IMR-90 (cell line): ENCODE results near the gene ILF3. TPM values are rescaled to one million over a fixed set of nuclear protein-coding genes. Genes with fewer than 3 reads are reported as not detected.

ENCODE experiments used
- ATAC-seq: fragments of 200-7000 bp; cut with Tn5 transposase; 2 replicates; pipeline ENCODE4 v1.9.1; 2020; ENCODE audit warnings: low read depth, mild to moderate bottlenecking, moderate library complexity
- BruUV-seq: library from RNA; stranded (reverse); fragments of 400-500 nt; replicated peaks from 2 replicates; lab custom pipeline; 2021; lab: Mats Ljungman, UMichigan
- CTCF ChIA-PET: fragments of 300-600 bp; formaldehyde crosslinking; extraction: SDS; loops from one replicate; lab custom pipeline; 2021; ENCODE audit warnings: antibody characterized with exemption; lab: Yijun Ruan, JAX
- POLR2A ChIA-PET: fragments of 300-600 bp; sonication (Branson Sonifier 250); formaldehyde crosslinking; loops from one replicate; lab custom pipeline; 2022; ENCODE audit warnings: antibody characterized with exemption; ENCODE audit not compliant: unreplicated experiment; lab: Charles Lee
- DNase-seq: peaks from one replicate; pipeline ENCODE4 v3.0.0; 2013
- H2AFZ ChIP-seq: replicated peaks from 2 replicates; pipeline ENCODE3; 2013; ENCODE audit warnings: low read length, mild to moderate bottlenecking; ENCODE audit not compliant: poor library complexity
- H2AK5ac ChIP-seq: 2 replicates; pipeline ENCODE4 v1.6.1; 2013; ENCODE audit warnings: low read depth, low read length, inconsistent platforms
- H2AK9ac ChIP-seq: replicated peaks from 2 replicates; pipeline ENCODE3; 2013; ENCODE audit warnings: mild to moderate bottlenecking, low read depth, low read length, moderate library complexity; ENCODE audit not compliant: poor library complexity
- H2BK120ac ChIP-seq: 2 replicates; pipeline ENCODE4 v1.6.1; 2013; ENCODE audit warnings: low read depth, low read length, inconsistent platforms
- H2BK15ac ChIP-seq: 3 replicates; pipeline ENCODE4 v1.6.1; 2013; ENCODE audit warnings: low read depth, low read length, inconsistent platforms
- H2BK20ac ChIP-seq: 2 replicates; pipeline ENCODE4 v1.6.1; 2013; ENCODE audit warnings: low read depth, mild to moderate bottlenecking, inconsistent platforms, low read length, moderate library complexity
- H2BK5ac ChIP-seq: 2 replicates; pipeline ENCODE4 v1.6.1; 2013; ENCODE audit warnings: mild to moderate bottlenecking, low read depth, low read length, inconsistent platforms; ENCODE audit not compliant: poor library complexity, severe bottlenecking
- H3K14ac ChIP-seq: replicated peaks from 2 replicates; pipeline ENCODE4 v1.6.1; 2013; ENCODE audit warnings: low read depth, low read length, inconsistent platforms
- H3K18ac ChIP-seq: 2 replicates; pipeline ENCODE4 v1.6.1; 2013; ENCODE audit warnings: low read depth, low read length, control low read depth
- H3K23ac ChIP-seq: 2 replicates; pipeline ENCODE4 v1.6.1; 2013; ENCODE audit warnings: low read depth, low read length, inconsistent platforms
- H3K27ac ChIP-seq: 2 replicates; pipeline ENCODE4 v1.5.1; 2013; ENCODE audit warnings: mild to moderate bottlenecking, control low read depth, low read length; ENCODE audit not compliant: insufficient read depth
- H3K27me3 ChIP-seq: 2 replicates; pipeline ENCODE4 v1.6.1; 2013; ENCODE audit warnings: low read length; ENCODE audit not compliant: control insufficient read depth, insufficient read depth
- H3K36me3 ChIP-seq: 2 replicates; pipeline ENCODE4 v1.6.1; 2013; ENCODE audit warnings: low read length, mixed read lengths; ENCODE audit not compliant: control insufficient read depth, insufficient read depth
- H3K4ac ChIP-seq: 2 replicates; pipeline ENCODE4 v1.6.1; 2013; ENCODE audit warnings: low read depth, low read length, inconsistent platforms
- H3K4me1 ChIP-seq: 2 replicates; pipeline ENCODE4 v1.6.1; 2013; ENCODE audit warnings: low read length, mixed read lengths; ENCODE audit not compliant: control insufficient read depth, insufficient read depth
- H3K4me2 ChIP-seq: 2 replicates; pipeline ENCODE4 v1.6.1; 2013; ENCODE audit warnings: low read depth, mild to moderate bottlenecking, control low read depth, low read length, moderate library complexity
- H3K4me3 ChIP-seq: 2 replicates; pipeline ENCODE4 v1.5.1; 2013; ENCODE audit warnings: low read depth, mild to moderate bottlenecking, control low read depth, low read length, moderate library complexity; ENCODE audit not compliant: insufficient read depth
- H3K56ac ChIP-seq: 2 replicates; pipeline ENCODE4 v1.6.1; 2013; ENCODE audit warnings: low read length, inconsistent platforms; ENCODE audit not compliant: insufficient read depth; ENCODE audit errors: extremely low read depth
- H3K79me1 ChIP-seq, 2 experiments: 2 replicates each; pipeline ENCODE4 v1.6.1; 2013; ENCODE audit warnings: low read length in 2 of 2, inconsistent platforms in 1 of 2, low read depth in 1 of 2
- H3K9ac ChIP-seq: 2 replicates; pipeline ENCODE4 v1.6.1; 2013; ENCODE audit warnings: low read depth, low read length, control low read depth
- H3K9me1 ChIP-seq: 2 replicates; pipeline ENCODE4 v1.6.1; 2013; ENCODE audit warnings: low read length, inconsistent platforms; ENCODE audit not compliant: insufficient read depth
- H3K9me3 ChIP-seq: 2 replicates; pipeline ENCODE4 v1.6.1; 2013; ENCODE audit warnings: low read length; ENCODE audit not compliant: control insufficient read depth, insufficient read depth
- H4K20me1 ChIP-seq: 2 replicates; pipeline ENCODE4 v1.6.1; 2013; ENCODE audit warnings: low read length, inconsistent platforms; ENCODE audit not compliant: insufficient read depth
- H4K5ac ChIP-seq: 2 replicates; pipeline ENCODE4 v1.6.1; 2013; ENCODE audit warnings: mild to moderate bottlenecking, low read depth, low read length, control low read depth
- H4K8ac ChIP-seq, 2 experiments: 2 replicates each; pipeline ENCODE4 v1.6.1; 2013; ENCODE audit warnings: low read depth in 2 of 2, low read length in 2 of 2, control low read depth in 1 of 2, inconsistent platforms in 1 of 2
- H4K91ac ChIP-seq: 2 replicates; pipeline ENCODE4 v1.6.1; 2013; ENCODE audit warnings: low read depth, low read length, inconsistent platforms; ENCODE audit not compliant: insufficient read depth
- BHLHE40 ChIP-seq: fragments of 150-350 bp; IDR thresholded peaks from 2 replicates; pipeline ENCODE4 v1.6.1; 2016; ENCODE audit warnings: mild to moderate bottlenecking, low read depth, low read length
- CEBPB ChIP-seq: IDR thresholded peaks from 2 replicates; pipeline ENCODE4 v1.6.1; 2012; ENCODE audit warnings: low read depth, low read length, improper control_type of control experiment
- FOS ChIP-seq: fragments of 150-350 bp; IDR thresholded peaks from 2 replicates; pipeline ENCODE4 v1.6.1; 2016; ENCODE audit warnings: low read depth, low read length
- MAFK ChIP-seq: IDR thresholded peaks from 2 replicates; pipeline ENCODE4 v1.6.1; 2012; ENCODE audit warnings: low read depth, low read length, improper control_type of control experiment
- MAZ ChIP-seq: IDR thresholded peaks from 2 replicates; pipeline ENCODE4 v1.6.1; 2012; ENCODE audit warnings: low read depth, mild to moderate bottlenecking, low read length, improper control_type of control experiment, moderate library complexity, borderline replicate concordance
- NFE2L2 ChIP-seq: fragments of 150-350 bp; IDR thresholded peaks from 2 replicates; pipeline ENCODE4 v1.6.1; 2016; ENCODE audit warnings: low read depth, mild to moderate bottlenecking, low read length
- POLR2A ChIP-seq: IDR thresholded peaks from 2 replicates; pipeline ENCODE4 v1.6.1; 2012; ENCODE audit warnings: mild to moderate bottlenecking, low read depth, low read length
- RAD21 ChIP-seq: IDR thresholded peaks from 2 replicates; pipeline ENCODE4 v1.6.1; 2012; ENCODE audit warnings: low read length, improper control_type of control experiment
- RCOR1 ChIP-seq: IDR thresholded peaks from 2 replicates; pipeline ENCODE4 v1.6.1; 2012; ENCODE audit warnings: mild to moderate bottlenecking, low read length, improper control_type of control experiment; ENCODE audit not compliant: insufficient replicate concordance
- RFX5 ChIP-seq: IDR thresholded peaks from 2 replicates; pipeline ENCODE4 v1.8.0; 2012; ENCODE audit warnings: low read depth, mild to moderate bottlenecking, low read length, moderate library complexity
- SMC3 ChIP-seq: fragments of 150-350 bp; IDR thresholded peaks from 2 replicates; pipeline ENCODE4 v1.6.1; 2016; ENCODE audit warnings: low read depth, mild to moderate bottlenecking, antibody characterized with exemption, low read length, moderate library complexity
- WGBS, 2 experiments: methylation state at CpG; one replicate each; pipeline versions ENCODE4 v1.1.5 to v1.1.7; 2013; ENCODE audit warnings: missing lambda C conversion rate in 2 of 2; ENCODE audit not compliant: insufficient read length in 1 of 2; ENCODE audit errors: extremely low coverage in 2 of 2; 5-methylcytosine and 5-hydroxymethylcytosine counted together
- dilution Hi-C: fragments of 300-500 bp; cut with HindIII; formaldehyde crosslinking; loops from one replicate; pipeline ENCODE4 v1.14.3; 2018; ENCODE audit warnings: low sequenced_read_pairs; ENCODE audit not compliant: unreplicated experiment
- in situ Hi-C: fragments of 300-500 bp; cut with MboI; formaldehyde crosslinking; loops from 3 replicates; pipeline ENCODE4 v1.14.3; 2019; ENCODE audit warnings: low sequenced_read_pairs, inconsistent platforms, mixed read lengths
- intact Hi-C: fragments of 100-400 bp; cut with micrococcal nuclease; formaldehyde crosslinking; loops from 2 replicates; pipeline ENCODE4 v1.10.0; 2022
- polyA plus RNA-seq, 3 experiments: library from polyadenylated mRNA; depleted of rRNA; stranded (reverse); fragments of >200 nt; gene quantifications; 2 replicates each; pipeline ENCODE4 v1.2.3, GENCODE V29; 2012; ENCODE audit warnings: low replicate concordance in 1 of 3
- total RNA-seq: library from RNA; depleted of rRNA; stranded (reverse); fragments of >200 nt; gene quantifications from 2 replicates; pipeline ENCODE4 v1.2.3, GENCODE V29; 2012
- TF ChIP-seq, protein P1 (sequence below): conservative IDR thresholded peaks from 2 replicates; pipeline ENCODE4 v1.5.1; 2012; ENCODE audit warnings: mild to moderate bottlenecking, low read depth, low read length, improper control_type of control experiment
- TF ChIP-seq, protein P2 (sequence below): fragments of 150-350 bp; IDR thresholded peaks from 2 replicates; pipeline ENCODE4 v1.6.1; 2017; ENCODE audit warnings: mild to moderate bottlenecking, antibody characterized with exemption, low read length, low read depth

Gene ILF3
- total and polyA plus RNA-seq, 2 of the 4 experiments (the other 2 are of a cell fraction), result 120 to 166 TPM

DNA sequence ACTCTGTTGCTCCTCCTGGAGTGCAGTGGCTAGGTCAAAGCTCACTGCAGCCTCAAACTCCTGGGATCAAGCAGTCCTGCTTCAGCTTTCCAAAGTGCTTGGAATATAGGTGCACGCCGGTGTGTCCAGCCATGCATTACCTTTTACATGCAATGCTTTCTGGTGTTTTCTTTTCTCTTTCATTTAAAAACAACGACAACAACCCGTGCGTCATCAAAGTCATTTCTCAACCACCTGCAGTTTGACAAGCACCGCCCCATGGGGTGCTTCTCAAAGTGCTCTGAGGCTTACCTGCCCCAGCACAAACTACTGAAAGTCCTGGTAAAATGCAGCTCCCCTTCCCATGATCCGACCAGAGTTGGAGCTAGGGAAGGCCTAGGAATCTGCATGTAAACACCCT is 54.1 kb downstream of the ILF3 start:
- Histone ChIP-seq H2BK15ac (no peak overlapping the region), H3K9ac (no peak overlapping the region), H3K4me1 (peaks cover 3% of the 10 kb centered on the region; the same call in 1 of the 2 replicates), H3K79me1 (peaks cover 0 to 4% of the 10 kb centered on the region in 2 experiments; a peak in 1 of 4 replicates), H3K27me3 (no peaks in the 10 kb centered on the region), H2BK20ac (no peak overlapping the region), H2BK120ac (no peak overlapping the region), H3K4me2 (no peak overlapping the region), H4K8ac (no peak overlapping the region), H2AK9ac (no peak overlapping the region), H3K9me3 (no peaks in the 10 kb centered on the region), H4K20me1 (no peaks in the 10 kb centered on the region), H4K91ac (no peak overlapping the region), H3K14ac (no peak overlapping the region), H3K27ac (no peak overlapping the region), H2AK5ac (no peak overlapping the region), H3K36me3 (peaks cover 12% of the 10 kb centered on the region), H3K9me1 (0 out of 2 replicates have a peak, but pooled peaks cover 4% of the 10 kb centered on the region), H3K4ac (no peak overlapping the region), H4K5ac (no peak overlapping the region), H3K56ac (no peak overlapping the region), H3K18ac (no peak overlapping the region), H3K23ac (no peak overlapping the region), H2AFZ (no peak overlapping the region), H3K4me3 (no peak overlapping the region), H2BK5ac (no peak overlapping the region)
- dilution Hi-C loops (no loop called here), in situ Hi-C loops (no loop called here), intact Hi-C loops (no loop called here)
- WGBS, 2 experiments, result 94% methylated on average over 6 of the region's 7 CpGs; no CpG with 5 or more reads in 1 of the 2 experiments
- no TSS peak for BruUV-seq
- DNase-seq (no peak), ATAC-seq (no peak)
- POLR2A ChIA-PET, result no interaction called here
- TF ChIP-seq FOS (no peak), RCOR1 (no peak), BHLHE40 (no peak), RAD21 (no peak), MAZ (no peak), CEBPB (no peak), SMC3 (no peak), RFX5 (no peak), POLR2A (no peak), MAFK (no peak), NFE2L2 (no peak)
- TF ChIP-seq, protein P1, sequence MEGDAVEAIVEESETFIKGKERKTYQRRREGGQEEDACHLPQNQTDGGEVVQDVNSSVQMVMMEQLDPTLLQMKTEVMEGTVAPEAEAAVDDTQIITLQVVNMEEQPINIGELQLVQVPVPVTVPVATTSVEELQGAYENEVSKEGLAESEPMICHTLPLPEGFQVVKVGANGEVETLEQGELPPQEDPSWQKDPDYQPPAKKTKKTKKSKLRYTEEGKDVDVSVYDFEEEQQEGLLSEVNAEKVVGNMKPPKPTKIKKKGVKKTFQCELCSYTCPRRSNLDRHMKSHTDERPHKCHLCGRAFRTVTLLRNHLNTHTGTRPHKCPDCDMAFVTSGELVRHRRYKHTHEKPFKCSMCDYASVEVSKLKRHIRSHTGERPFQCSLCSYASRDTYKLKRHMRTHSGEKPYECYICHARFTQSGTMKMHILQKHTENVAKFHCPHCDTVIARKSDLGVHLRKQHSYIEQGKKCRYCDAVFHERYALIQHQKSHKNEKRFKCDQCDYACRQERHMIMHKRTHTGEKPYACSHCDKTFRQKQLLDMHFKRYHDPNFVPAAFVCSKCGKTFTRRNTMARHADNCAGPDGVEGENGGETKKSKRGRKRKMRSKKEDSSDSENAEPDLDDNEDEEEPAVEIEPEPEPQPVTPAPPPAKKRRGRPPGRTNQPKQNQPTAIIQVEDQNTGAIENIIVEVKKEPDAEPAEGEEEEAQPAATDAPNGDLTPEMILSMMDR, result no peak
- TF ChIP-seq, protein P2, sequence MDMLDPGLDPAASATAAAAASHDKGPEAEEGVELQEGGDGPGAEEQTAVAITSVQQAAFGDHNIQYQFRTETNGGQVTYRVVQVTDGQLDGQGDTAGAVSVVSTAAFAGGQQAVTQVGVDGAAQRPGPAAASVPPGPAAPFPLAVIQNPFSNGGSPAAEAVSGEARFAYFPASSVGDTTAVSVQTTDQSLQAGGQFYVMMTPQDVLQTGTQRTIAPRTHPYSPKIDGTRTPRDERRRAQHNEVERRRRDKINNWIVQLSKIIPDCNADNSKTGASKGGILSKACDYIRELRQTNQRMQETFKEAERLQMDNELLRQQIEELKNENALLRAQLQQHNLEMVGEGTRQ, result no peak
- CTCF ChIA-PET, result no interaction called here
